ENCODE measurements around the gene SYNM. TPM values are rescaled to one million over a fixed set of nuclear protein-coding genes. Genes with fewer than 3 reads are reported as not detected.

Gene SYNM
- total RNA-seq, 1 experiment from 2014 or later = 9.9 TPM

- POLR2A ChIA-PET (ENCODE audit: unreplicated experiment) = no interaction called here
- Histone ChIP-seq H3K4me2 (ENCODE audit: low read length) (no peak overlapping the region), H3K9me2 (replicated peaks; ENCODE audit: low read length) (no peaks in the 10 kb centered on the region), H3K27me3 (ENCODE audit: low read length) (no peaks in the 10 kb centered on the region), H2AFZ (ENCODE audit: low read length) (no peak overlapping the region), H3F3A (ENCODE audit: low read length, unreplicated experiment) (no peaks in the 10 kb centered on the region), H3K9ac (ENCODE audit: low read length) (no peak overlapping the region), H3K36me3 (ENCODE audit: low read depth, low read length) (no peaks in the 10 kb centered on the region), H4K20me1 (ENCODE audit: low read length) (no peaks in the 10 kb centered on the region), H3K4me1 (ENCODE audit: insufficient read depth, low read length) (peaks cover 8% of the 10 kb centered on the region), H3K27ac (ENCODE audit: low read length) (no peak overlapping the region), H3K9me3 (ENCODE audit: low read length) (no peaks in the 10 kb centered on the region), H3K79me2 (ENCODE audit: low read length) (no peaks in the 10 kb centered on the region), H3K4me3 (ENCODE audit: low read length) (no peak overlapping the region)
- no peak for TF ChIP-seq EZH2 (IDR thresholded peaks at IDR 0.05; ENCODE audit: low read length, unreplicated experiment)
- TF ChIP-seq, protein P1, sequence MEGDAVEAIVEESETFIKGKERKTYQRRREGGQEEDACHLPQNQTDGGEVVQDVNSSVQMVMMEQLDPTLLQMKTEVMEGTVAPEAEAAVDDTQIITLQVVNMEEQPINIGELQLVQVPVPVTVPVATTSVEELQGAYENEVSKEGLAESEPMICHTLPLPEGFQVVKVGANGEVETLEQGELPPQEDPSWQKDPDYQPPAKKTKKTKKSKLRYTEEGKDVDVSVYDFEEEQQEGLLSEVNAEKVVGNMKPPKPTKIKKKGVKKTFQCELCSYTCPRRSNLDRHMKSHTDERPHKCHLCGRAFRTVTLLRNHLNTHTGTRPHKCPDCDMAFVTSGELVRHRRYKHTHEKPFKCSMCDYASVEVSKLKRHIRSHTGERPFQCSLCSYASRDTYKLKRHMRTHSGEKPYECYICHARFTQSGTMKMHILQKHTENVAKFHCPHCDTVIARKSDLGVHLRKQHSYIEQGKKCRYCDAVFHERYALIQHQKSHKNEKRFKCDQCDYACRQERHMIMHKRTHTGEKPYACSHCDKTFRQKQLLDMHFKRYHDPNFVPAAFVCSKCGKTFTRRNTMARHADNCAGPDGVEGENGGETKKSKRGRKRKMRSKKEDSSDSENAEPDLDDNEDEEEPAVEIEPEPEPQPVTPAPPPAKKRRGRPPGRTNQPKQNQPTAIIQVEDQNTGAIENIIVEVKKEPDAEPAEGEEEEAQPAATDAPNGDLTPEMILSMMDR (conservative IDR thresholded peaks at IDR 0.05; ENCODE audit: low read depth, low read length) = no peak
- TF ChIP-seq EZH2phosphoT487 (IDR thresholded peaks at IDR 0.05; ENCODE audit: borderline replicate concordance, low read length) = no peak
- DNase-seq = no peak
- no peak for ATAC-seq
- CTCF ChIA-PET = no interaction called here
- BruUV-seq (replicated peaks) = no TSS peak
- intact Hi-C loops (cut with micrococcal nuclease) = no loop called here
Observed at GRCh38 chr15:99149366-99149765, 44.5 kb downstream of the SYNM start.

DNA sequence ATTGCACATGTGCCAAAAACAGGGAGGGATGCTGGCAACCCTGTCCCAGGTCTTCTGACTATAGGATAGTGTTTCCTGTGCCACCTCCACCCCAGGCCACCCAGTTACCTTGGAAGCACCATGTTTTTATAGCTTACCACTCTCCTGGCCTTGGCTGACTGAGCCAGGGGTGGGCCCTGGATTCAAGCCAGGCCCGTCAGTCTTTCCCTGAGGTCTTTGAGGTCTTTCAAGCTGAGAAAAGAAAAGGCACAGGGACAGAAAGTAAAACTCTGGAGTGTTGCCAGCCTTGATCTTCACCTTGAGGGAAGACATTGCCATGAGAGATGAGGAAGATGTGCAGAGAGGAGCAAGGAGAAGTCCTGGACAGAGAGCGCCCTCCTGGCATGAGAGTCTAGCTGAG is 46.3 kb downstream of the SYNM start:
- Histone ChIP-seq H3K4me2 (ENCODE audit: low read length) (no peak overlapping the region), H2AFZ (ENCODE audit: low read length) (no peak overlapping the region), H3K9ac (ENCODE audit: low read length) (no peak overlapping the region), H3K27ac (ENCODE audit: low read length) (no peak overlapping the region), H3F3A (ENCODE audit: low read length, unreplicated experiment) (no peaks in the 10 kb centered on the region), H3K27me3 (ENCODE audit: low read length) (no peaks in the 10 kb centered on the region), H3K36me3 (ENCODE audit: low read depth, low read length) (no peaks in the 10 kb centered on the region), H3K9me3 (ENCODE audit: low read length) (no peaks in the 10 kb centered on the region), H3K4me3 (ENCODE audit: low read length) (no peak overlapping the region), H4K20me1 (ENCODE audit: low read length) (no peaks in the 10 kb centered on the region), H3K4me1 (ENCODE audit: insufficient read depth, low read length) (peaks cover 19% of the 10 kb centered on the region), H3K79me2 (ENCODE audit: low read length) (no peaks in the 10 kb centered on the region), H3K9me2 (replicated peaks; ENCODE audit: low read length) (no peaks in the 10 kb centered on the region)
- TF ChIP-seq EZH2phosphoT487 (IDR thresholded peaks at IDR 0.05; ENCODE audit: borderline replicate concordance, low read length) = no peak
- no peak for TF ChIP-seq EZH2 (IDR thresholded peaks at IDR 0.05; ENCODE audit: low read length, unreplicated experiment)
- TF ChIP-seq, protein P1 (conservative IDR thresholded peaks at IDR 0.05; ENCODE audit: low read depth, low read length) = no peak
- ATAC-seq = no peak
- ChIA-PET CTCF (no interaction called here), POLR2A (ENCODE audit: unreplicated experiment) (no interaction called here)
- DNase-seq = no peak
- no TSS peak for BruUV-seq (replicated peaks)
- intact Hi-C loops (cut with micrococcal nuclease) = no loop called here

DNA sequence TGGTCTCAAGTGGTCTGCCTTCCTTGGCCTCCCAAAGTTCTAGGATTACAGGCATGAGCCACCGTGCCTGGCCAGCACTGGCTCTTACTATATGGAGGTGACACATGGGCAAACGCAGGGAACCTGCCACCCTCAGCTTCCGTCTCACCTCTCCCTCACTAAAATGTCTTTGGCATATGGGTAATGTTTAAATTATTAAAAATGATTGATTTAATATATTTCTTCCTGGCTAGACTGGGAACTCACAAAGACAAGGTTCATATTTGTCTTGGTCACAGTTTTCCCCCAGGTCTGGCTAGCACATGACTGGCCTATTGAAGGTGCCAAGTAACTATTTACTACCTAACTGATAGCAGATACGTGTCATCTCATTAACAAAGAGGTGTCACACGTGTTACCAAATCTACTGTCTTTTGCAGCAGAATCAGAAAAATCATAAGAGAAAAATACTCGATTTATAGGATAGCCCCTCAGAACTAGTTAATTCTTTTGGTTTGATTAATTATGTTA is 48.2 kb downstream of the SYNM start:
- CTCF ChIA-PET = no interaction called here
- no peaks in the 10 kb centered on the region for H3K36me3 ChIP-seq (ENCODE audit: low read depth, low read length)
- H3K9me2 ChIP-seq (replicated peaks; ENCODE audit: low read length) = no peaks in the 10 kb centered on the region
- H3K9ac ChIP-seq (ENCODE audit: low read length) = no peak overlapping the region
- no peak overlapping the region for H3K4me3 ChIP-seq (ENCODE audit: low read length)
- ATAC-seq = no peak
- H3K4me1 ChIP-seq (ENCODE audit: insufficient read depth, low read length) = peaks cover 25% of the 10 kb centered on the region
- H3K9me3 ChIP-seq (ENCODE audit: low read length) = no peaks in the 10 kb centered on the region
- H3K79me2 ChIP-seq (ENCODE audit: low read length) = no peaks in the 10 kb centered on the region
- no TSS peak for BruUV-seq (replicated peaks)
- H3K27me3 ChIP-seq (ENCODE audit: low read length) = no peaks in the 10 kb centered on the region
- intact Hi-C loops (cut with micrococcal nuclease) = no loop called here
- TF ChIP-seq, protein P1 (conservative IDR thresholded peaks at IDR 0.05; ENCODE audit: low read depth, low read length) = no peak
- H3K27ac ChIP-seq (ENCODE audit: low read length) = no peak overlapping the region
- no peak overlapping the region for H3K4me2 ChIP-seq (ENCODE audit: low read length)
- no peaks in the 10 kb centered on the region for H4K20me1 ChIP-seq (ENCODE audit: low read length)
- POLR2A ChIA-PET (ENCODE audit: unreplicated experiment) = no interaction called here
- H2AFZ ChIP-seq (ENCODE audit: low read length) = no peak overlapping the region
- no peaks in the 10 kb centered on the region for H3F3A ChIP-seq (ENCODE audit: low read length, unreplicated experiment)
- no peak for DNase-seq
